ENCODE measurements around the gene ILK.

Gene ILK

DNA sequence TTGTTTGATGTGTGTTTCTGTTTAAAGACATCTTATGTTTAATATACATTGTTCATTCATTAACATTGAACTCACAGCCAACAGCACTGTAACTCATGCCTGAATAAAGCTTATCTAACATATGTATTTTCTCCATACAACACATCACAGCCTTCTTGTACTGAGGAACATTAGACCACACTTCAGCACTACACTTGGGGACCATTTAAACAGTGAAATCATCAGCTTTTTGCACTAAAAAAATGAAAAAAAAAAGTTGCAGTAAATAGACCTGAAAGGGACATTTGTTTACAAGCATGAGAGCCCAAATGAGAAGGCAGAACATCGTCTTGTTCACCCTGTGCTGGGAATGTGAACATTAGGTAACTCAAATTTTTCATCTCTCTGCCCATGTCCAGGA lies 31.0 kb downstream of the ILK start:
- no peak overlapping the region for H3K27ac ChIP-seq
- no peak for TF ChIP-seq ZFX (IDR thresholded peaks at IDR 0.05)
- TF ChIP-seq, protein P1, sequence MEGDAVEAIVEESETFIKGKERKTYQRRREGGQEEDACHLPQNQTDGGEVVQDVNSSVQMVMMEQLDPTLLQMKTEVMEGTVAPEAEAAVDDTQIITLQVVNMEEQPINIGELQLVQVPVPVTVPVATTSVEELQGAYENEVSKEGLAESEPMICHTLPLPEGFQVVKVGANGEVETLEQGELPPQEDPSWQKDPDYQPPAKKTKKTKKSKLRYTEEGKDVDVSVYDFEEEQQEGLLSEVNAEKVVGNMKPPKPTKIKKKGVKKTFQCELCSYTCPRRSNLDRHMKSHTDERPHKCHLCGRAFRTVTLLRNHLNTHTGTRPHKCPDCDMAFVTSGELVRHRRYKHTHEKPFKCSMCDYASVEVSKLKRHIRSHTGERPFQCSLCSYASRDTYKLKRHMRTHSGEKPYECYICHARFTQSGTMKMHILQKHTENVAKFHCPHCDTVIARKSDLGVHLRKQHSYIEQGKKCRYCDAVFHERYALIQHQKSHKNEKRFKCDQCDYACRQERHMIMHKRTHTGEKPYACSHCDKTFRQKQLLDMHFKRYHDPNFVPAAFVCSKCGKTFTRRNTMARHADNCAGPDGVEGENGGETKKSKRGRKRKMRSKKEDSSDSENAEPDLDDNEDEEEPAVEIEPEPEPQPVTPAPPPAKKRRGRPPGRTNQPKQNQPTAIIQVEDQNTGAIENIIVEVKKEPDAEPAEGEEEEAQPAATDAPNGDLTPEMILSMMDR (conservative IDR thresholded peaks at IDR 0.05) = no peak

DNA sequence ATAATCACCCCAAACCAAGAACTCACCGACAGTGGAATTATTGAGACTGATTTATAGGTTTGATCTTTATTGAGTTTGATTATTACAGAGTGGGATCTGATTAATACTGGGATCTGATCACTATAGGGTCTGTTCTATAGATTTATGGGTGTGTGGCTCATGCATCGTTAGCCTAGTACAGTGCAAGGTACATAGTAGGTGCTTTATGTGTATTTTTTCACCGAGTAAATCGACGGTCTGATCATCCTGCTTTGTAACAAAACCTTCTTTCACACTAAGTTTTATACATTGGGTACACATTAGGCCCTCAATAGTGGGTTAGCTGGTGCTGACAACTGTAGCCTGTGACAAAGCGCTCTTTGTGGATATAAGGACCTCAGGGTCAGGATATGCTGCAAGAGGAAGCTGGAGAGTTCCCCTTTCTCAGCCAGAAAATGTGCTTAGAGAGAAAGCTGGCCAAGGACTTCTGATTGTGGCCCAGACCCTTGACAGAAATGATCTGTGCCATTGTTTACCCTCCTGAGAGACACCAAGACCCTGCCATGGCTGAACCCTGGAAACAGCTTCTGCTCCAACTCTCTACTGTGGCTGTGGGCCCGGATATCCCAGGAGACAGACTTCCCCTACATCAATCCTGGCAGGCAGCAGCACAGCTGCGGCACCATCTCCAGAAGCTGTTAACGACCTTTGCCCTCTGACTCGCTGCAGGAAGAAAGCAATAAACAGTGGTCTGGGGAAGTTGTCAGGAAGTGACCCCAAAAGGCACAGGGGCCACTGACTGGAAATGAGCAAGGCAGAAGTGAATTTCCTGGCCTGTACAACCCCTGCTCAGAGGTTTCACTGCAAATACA lies 31.7 kb downstream of the ILK start:
- TF ChIP-seq, protein P1 (conservative IDR thresholded peaks at IDR 0.05) = no peak
- TF ChIP-seq ZFX (IDR thresholded peaks at IDR 0.05) = no peak
- H3K27ac ChIP-seq = no peak overlapping the region

DNA sequence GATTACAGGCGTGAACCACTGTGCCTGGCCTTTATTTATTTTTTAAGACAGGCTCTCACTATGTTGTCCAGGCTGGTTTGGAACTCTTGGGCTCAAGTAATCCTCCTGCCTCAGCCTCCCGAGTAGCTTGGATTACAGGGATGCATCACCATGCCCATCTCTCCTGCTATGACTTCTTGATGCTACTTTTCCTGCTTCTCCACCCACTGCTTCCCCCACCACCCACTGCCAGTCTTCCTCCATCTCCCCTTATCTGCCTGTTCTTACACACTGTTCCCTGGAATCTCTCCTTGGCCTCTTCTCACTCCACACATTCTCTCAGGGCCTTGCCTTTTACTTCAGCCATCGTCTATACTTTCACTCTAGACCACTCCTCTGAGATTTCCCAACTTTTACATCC lies 32.9 kb downstream of the ILK start:
- H3K27ac ChIP-seq = no peak overlapping the region
- TF ChIP-seq, protein P1 (conservative IDR thresholded peaks at IDR 0.05) = no peak
- TF ChIP-seq ZFX (IDR thresholded peaks at IDR 0.05) = no peak

DNA sequence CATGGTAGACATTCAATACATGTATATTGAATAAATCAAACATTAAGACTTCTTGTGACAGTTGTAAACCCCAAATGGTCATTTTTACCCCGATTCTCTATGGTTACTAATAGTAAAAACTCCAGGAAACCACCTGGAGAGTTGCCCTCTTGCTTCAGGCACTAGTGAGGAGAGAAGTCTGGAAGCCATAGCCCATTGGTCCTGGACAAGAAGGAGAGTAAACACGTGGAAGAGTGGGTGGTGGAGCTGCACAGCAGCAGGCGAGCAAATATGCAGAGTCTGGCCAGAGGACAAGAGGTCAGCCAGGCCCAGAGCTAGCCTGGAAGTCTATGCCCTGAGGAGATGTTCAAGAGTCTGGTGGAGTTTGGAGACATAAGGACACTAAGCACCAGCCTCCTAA lies 34.3 kb downstream of the ILK start:
- no peak overlapping the region; the same call in 1 of the 2 replicates for H3K27ac ChIP-seq

DNA sequence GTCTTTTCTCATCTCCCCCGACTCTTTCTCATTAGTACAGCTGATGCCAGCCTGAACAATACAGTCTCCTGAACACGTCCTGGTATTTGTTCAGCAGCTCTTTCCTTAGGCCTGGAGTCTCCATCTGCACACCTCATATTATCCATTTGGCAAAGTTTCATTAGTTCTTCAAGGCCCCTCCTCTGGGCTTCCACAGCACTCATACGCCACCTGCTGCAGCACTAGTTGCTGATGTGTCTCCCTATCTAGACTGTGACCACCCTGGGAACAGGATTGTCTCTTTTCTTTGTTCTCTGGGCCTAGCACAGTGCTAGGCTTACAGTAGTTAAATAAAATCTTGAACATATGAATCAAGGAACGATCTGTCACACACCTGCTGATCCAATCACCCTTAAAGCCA lies 34.9 kb downstream of the ILK start:
- H3K27ac ChIP-seq = no peak overlapping the region; the same call in 1 of the 2 replicates
- no peak for TF ChIP-seq ZFX (IDR thresholded peaks at IDR 0.05)
- TF ChIP-seq, protein P1 (conservative IDR thresholded peaks at IDR 0.05) = no peak

More for the DNA sequence above, 34.3 kb downstream of the ILK start:
- TF ChIP-seq, protein P1 (conservative IDR thresholded peaks at IDR 0.05) = no peak

DNA sequence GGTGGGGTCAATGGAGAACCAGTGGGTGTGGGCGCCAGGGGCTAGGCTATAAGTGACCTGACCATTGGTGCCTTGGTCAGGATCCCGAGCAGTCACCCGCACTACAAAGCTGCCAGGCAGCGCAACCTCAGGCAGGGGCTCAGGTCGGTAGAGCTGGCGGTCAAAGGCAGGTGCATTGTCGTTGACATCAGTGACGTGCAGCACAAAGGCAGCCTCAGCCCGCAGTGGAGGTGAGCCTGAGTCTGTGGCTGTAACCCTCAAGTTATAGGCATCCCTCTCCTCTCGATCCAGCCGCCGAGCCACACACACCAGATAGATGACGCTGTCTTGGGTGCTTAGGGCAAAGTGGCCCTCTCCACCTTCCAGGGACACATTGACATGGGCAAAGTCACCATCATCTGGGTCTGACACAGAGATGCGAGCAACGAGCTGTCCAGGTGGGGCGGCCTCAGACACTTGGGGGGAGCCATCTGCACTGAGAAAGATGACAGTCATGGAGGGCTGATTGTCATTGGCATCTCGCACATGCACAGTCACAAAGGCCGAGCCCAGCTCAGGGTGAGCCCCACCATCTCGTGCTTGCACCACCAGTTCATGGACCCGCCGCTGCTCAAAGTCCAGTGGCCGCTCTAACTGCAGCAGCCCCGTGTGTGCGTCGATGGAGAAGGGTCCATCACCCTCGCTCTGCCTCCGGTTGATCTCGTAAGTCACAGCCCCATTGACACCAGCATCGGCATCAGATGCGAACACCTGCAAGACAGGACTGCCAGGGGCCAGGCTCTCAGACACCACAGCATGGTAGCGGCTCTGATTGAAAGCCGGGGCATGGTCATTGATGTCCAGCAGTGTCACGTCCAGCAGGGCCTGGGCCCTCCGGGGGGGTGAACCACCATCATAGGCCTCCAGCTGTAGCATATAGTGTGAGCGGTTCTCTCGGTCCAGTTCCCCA lies 36.7 kb downstream of the ILK start:
- no peak overlapping the region for H3K27ac ChIP-seq
- no peak for TF ChIP-seq ZFX (IDR thresholded peaks at IDR 0.05)
- TF ChIP-seq, protein P1 (conservative IDR thresholded peaks at IDR 0.05) = no peak

All from C4-2B (cell line).